HG02870 (cell line): Measurements from ENCODE around the gene HK1.
"Not testable (repeated sequence)": the region's sequence is repeated elsewhere in the genome, so short reads cannot be mapped to it uniquely, and the experiment has no call there.

Source experiments
- ATAC-seq: cut with Tn5 transposase; IDR thresholded peaks from one replicate; pipeline ENCODE4 v1.9.1; 2021; ENCODE audit warnings: mild to moderate bottlenecking, moderate library complexity; ENCODE audit not compliant: unreplicated experiment

Gene HK1

GRCh38 chr10:69253171-69253570 is 25.1 kb upstream of the HK1 start:
- ATAC-seq = no peak

- ATAC-seq = no peak
Measured at GRCh38 chr10:69254877-69255276, 23.4 kb upstream of the HK1 start.

- ATAC-seq = no peak
Measured at GRCh38 chr10:69259547-69260243, 18.6 kb upstream of the HK1 start.

GRCh38 chr10:69261184-69261583 is 17.1 kb upstream of the HK1 start:
- ATAC-seq = no peak

- ATAC-seq = no peak
Measured at GRCh38 chr10:69262292-69262751, 16.0 kb upstream of the HK1 start.

- ATAC-seq = no peak
Measured at GRCh38 chr10:69265521-69265920, 12.8 kb upstream of the HK1 start.

- no peak for ATAC-seq
Measured at GRCh38 chr10:69268761-69269416, 9.4 kb upstream of the HK1 start.

- ATAC-seq = no peak
Measured at GRCh38 chr10:69269761-69270160, 8.5 kb upstream of the HK1 start.

GRCh38 chr10:69270990-69271389 is 7.3 kb upstream of the HK1 start:
- no peak for ATAC-seq

- no peak for ATAC-seq
Measured at GRCh38 chr10:69272624-69273023, 5.7 kb upstream of the HK1 start.

GRCh38 chr10:69275444-69275843 is 2.9 kb upstream of the HK1 start:
- ATAC-seq = no peak

- no peak for ATAC-seq
Measured at GRCh38 chr10:69276503-69276902, 1.8 kb upstream of the HK1 start.

- no peak for ATAC-seq
Measured at GRCh38 chr10:69279110-69279509, 814 bp downstream of the HK1 start.

- no peak for ATAC-seq
Measured at GRCh38 chr10:69281507-69282413, 3.5 kb downstream of the HK1 start.

GRCh38 chr10:69284402-69284801 is 6.1 kb downstream of the HK1 start:
- not testable (repeated sequence) for ATAC-seq

- ATAC-seq = no peak
Measured at GRCh38 chr10:69285699-69286098, 7.4 kb downstream of the HK1 start.

GRCh38 chr10:69287181-69287580 is 8.9 kb downstream of the HK1 start:
- ATAC-seq = no peak

GRCh38 chr10:69290993-69291392 is 12.7 kb downstream of the HK1 start:
- no peak for ATAC-seq

- ATAC-seq = no peak
Measured at GRCh38 chr10:69292459-69292858, 14.2 kb downstream of the HK1 start.

- no peak for ATAC-seq
Measured at GRCh38 chr10:69295027-69295636, 16.8 kb downstream of the HK1 start.

- ATAC-seq = no peak
Measured at GRCh38 chr10:69303632-69304051, 25.3 kb downstream of the HK1 start.
